ENCODE data around the gene CRB2. TPM values are rescaled to one million over a fixed set of nuclear protein-coding genes. Genes with fewer than 3 reads are reported as not detected.

CRB2 gene
- total RNA-seq, 1 experiment from 2014 or later: 3.6 TPM

GRCh38 chr9:123326662-123327093 lies 29.3 kb upstream of the CRB2 start:
- no peaks in the 10 kb centered on the region for H3K9me3 ChIP-seq (ENCODE audit: control insufficient read depth, low read depth, low read length)

More at GRCh38 chr9:123326662-123327093, 29.3 kb upstream of the CRB2 start:
- TF ChIP-seq, protein P1, sequence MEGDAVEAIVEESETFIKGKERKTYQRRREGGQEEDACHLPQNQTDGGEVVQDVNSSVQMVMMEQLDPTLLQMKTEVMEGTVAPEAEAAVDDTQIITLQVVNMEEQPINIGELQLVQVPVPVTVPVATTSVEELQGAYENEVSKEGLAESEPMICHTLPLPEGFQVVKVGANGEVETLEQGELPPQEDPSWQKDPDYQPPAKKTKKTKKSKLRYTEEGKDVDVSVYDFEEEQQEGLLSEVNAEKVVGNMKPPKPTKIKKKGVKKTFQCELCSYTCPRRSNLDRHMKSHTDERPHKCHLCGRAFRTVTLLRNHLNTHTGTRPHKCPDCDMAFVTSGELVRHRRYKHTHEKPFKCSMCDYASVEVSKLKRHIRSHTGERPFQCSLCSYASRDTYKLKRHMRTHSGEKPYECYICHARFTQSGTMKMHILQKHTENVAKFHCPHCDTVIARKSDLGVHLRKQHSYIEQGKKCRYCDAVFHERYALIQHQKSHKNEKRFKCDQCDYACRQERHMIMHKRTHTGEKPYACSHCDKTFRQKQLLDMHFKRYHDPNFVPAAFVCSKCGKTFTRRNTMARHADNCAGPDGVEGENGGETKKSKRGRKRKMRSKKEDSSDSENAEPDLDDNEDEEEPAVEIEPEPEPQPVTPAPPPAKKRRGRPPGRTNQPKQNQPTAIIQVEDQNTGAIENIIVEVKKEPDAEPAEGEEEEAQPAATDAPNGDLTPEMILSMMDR (conservative IDR thresholded peaks at IDR 0.05): no peak
- Mint-ChIP-seq H3K4me3 (no peak overlapping the region), H3K4me1 (peaks cover 20 to 27% of the 10 kb centered on the region in 2 experiments), H3K9me3 (no peaks in the 10 kb centered on the region), H3K27me3 (ENCODE audit: low read depth) (peaks cover 20% of the 10 kb centered on the region), H3K36me3 (ENCODE audit: insufficient read depth in 1 of 3, low read depth in 3 of 3) (no peaks in the 10 kb centered on the region), H3K27ac (no peak overlapping the region)
- Histone ChIP-seq H2AK5ac (ENCODE audit: insufficient read length, low read length) (no peak overlapping the region), H2BK12ac (ENCODE audit: insufficient read length, low read depth, low read length) (no peak overlapping the region), H3K14ac (ENCODE audit: insufficient read depth, low read length) (0 out of 2 replicates have a peak overlapping the region, but pooled peaks have one; percentile 25), H2BK15ac (ENCODE audit: low read depth, low read length) (no peak overlapping the region), H4K5ac (ENCODE audit: insufficient read length, low read depth, low read length) (no peak overlapping the region), H2BK5ac (ENCODE audit: insufficient read length, low read length) (no peak overlapping the region), H3K79me2 (ENCODE audit: insufficient read depth, low read length) (no peaks in the 10 kb centered on the region), H3K27me3 (ENCODE audit: insufficient read depth, low read length) (no peaks in the 10 kb centered on the region), H3T11ph (ENCODE audit: low read length) (no peak overlapping the region), H4K20me1 (ENCODE audit: control insufficient read depth, insufficient read depth, insufficient read length) (no peaks in the 10 kb centered on the region), H3K27ac (ENCODE audit: insufficient read length, low read depth, low read length) (no peak overlapping the region), H2BK20ac (ENCODE audit: low read depth, low read length, poor library complexity, severe bottlenecking) (no peak overlapping the region), H2BK120ac (ENCODE audit: low read depth, low read length, poor library complexity, severe bottlenecking) (no peak overlapping the region), H3K18ac (ENCODE audit: insufficient read length, low read depth, low read length) (no peak overlapping the region), H3K56ac (ENCODE audit: insufficient read length, low read depth, low read length) (no peak overlapping the region), H3K4ac (ENCODE audit: low read depth, low read length) (no peak overlapping the region), H3K23me2 (ENCODE audit: insufficient read length, low read depth, low read length, poor library complexity, severe bottlenecking) (no peaks in the 10 kb centered on the region), H3K9ac (ENCODE audit: extremely low read depth, insufficient read length, low read length) (no peak overlapping the region), H3K23ac (ENCODE audit: insufficient read length, low read depth, low read length) (no peak overlapping the region), H4K8ac (replicated peaks; ENCODE audit: insufficient read length, low read depth, low read length) (no peak overlapping the region), H3K79me1 (ENCODE audit: insufficient read depth, low read depth, low read length, poor library complexity, severe bottlenecking) (no peaks in the 10 kb centered on the region), H2AFZ (ENCODE audit: low read length) (no peak overlapping the region), H4K91ac (ENCODE audit: insufficient read length, low read depth, low read length) (no peak overlapping the region), H3K4me1 (ENCODE audit: insufficient read depth, low read length) (peaks cover 4% of the 10 kb centered on the region; the same call in 1 of the 2 replicates), H3K4me2 (ENCODE audit: insufficient read depth, insufficient read length, low read length) (no peak overlapping the region)
- peak; percentile 59 for DNase-seq
- no CpG with 5 or more reads among the region's 5 CpGs for WGBS (ENCODE audit: extremely low coverage, insufficient read length, low lambda C conversion rate)

Measured in H9 (cell line).